Activated naive CD4-positive, alpha-beta T cell treated with anti-CD3 and anti-CD28 coated beads, Interleukin-2, amount 50 U/mL, for 16 hours (primary cell): ENCODE measurements around the gene FLAD1.
"Not testable (repeated sequence)": the region's sequence is repeated elsewhere in the genome, so short reads cannot be mapped to it uniquely, and the experiment has no call there.

Experiments
- DNase-seq: peaks from one replicate; pipeline ENCODE4 v3.0.0-alpha.2; 2020

FLAD1 gene

GRCh38 chr1:154969860-154970452 is 13.2 kb upstream of the FLAD1 start:
- no peak for DNase-seq

- DNase-seq = peak; percentile 53
These were observed 12.4 kb upstream of the FLAD1 start, which contains the start of gene SHC1 for GRCh38 chr1:154970631-154971340. Gene SHC1, minus strand, starts transcription at chr1:154970747. Its CDS starts 221 bp downstream, at chr1:154970526.

- no peak for DNase-seq
These were observed 11.7 kb upstream of the FLAD1 start for GRCh38 chr1:154971341-154971998.

GRCh38 chr1:154972213-154972516 is 11.0 kb upstream of the FLAD1 start:
- no peak for DNase-seq

GRCh38 chr1:154972517-154973343 is 10.4 kb upstream of the FLAD1 start:
- DNase-seq = no peak

GRCh38 chr1:154973344-154974101 is 9.6 kb upstream of the FLAD1 start:
- peak; percentile 91 for DNase-seq

GRCh38 chr1:154974102-154974807 is 8.9 kb upstream of the FLAD1 start, which contains the start of gene CKS1B:
Gene CKS1B, plus strand, starts transcription at chr1:154974681. Its CDS starts 65 bp downstream, at chr1:154974746.
- peak; percentile 95 for DNase-seq

GRCh38 chr1:154974808-154975408 is 8.2 kb upstream of the FLAD1 start:
- peak; percentile 91 for DNase-seq

GRCh38 chr1:154975409-154976059 is 7.6 kb upstream of the FLAD1 start:
- peak; percentile 56 for DNase-seq

GRCh38 chr1:154977762-154978161 is 5.4 kb upstream of the FLAD1 start:
- DNase-seq = not testable (repeated sequence)

GRCh38 chr1:154978360-154978759 is 4.8 kb upstream of the FLAD1 start:
- DNase-seq = no peak

GRCh38 chr1:154982341-154982740 is 803 bp upstream of the FLAD1 start:
- no peak for DNase-seq

- no peak for DNase-seq
These were observed 777 bp downstream of the FLAD1 start for GRCh38 chr1:154983776-154984466.

- not testable (repeated sequence) for DNase-seq
These were observed 3.6 kb downstream of the FLAD1 start for GRCh38 chr1:154986736-154987135.

GRCh38 chr1:154987326-154987725 is 4.2 kb downstream of the FLAD1 start:
- DNase-seq = no peak

- DNase-seq = no peak
These were observed 5.2 kb downstream of the FLAD1 start for GRCh38 chr1:154988058-154988954.

GRCh38 chr1:154989195-154989860 is 6.2 kb downstream of the FLAD1 start:
- no peak for DNase-seq

- DNase-seq = no peak
These were observed 7.1 kb downstream of the FLAD1 start for GRCh38 chr1:154990276-154990675.
